Subcutaneous adipose tissue (tissue), 4 donors: ENCODE data around the gene PARP4. TPM values are rescaled to one million over a fixed set of nuclear protein-coding genes. Genes with fewer than 3 reads are reported as not detected.

Source experiments
- CTCF ChIP-seq: fragments of 450-650 bp; IDR thresholded peaks from one replicate; pipeline ENCODE4 v1.5.1; 2016; ENCODE audit warnings: low read depth, mild to moderate bottlenecking, control low read depth, antibody characterized with exemption, moderate library complexity
- total RNA-seq, 4 donors: library from RNA; depleted of rRNA; stranded (reverse); fragments of >200 nt; gene quantifications; one replicate each; pipeline ENCODE4 v1.1.0, GENCODE V29; 2016

PARP4 gene
- total RNA-seq, 4 donors from 2014 or later, result 53.7 to 101 (median 70.5) TPM

DNA sequence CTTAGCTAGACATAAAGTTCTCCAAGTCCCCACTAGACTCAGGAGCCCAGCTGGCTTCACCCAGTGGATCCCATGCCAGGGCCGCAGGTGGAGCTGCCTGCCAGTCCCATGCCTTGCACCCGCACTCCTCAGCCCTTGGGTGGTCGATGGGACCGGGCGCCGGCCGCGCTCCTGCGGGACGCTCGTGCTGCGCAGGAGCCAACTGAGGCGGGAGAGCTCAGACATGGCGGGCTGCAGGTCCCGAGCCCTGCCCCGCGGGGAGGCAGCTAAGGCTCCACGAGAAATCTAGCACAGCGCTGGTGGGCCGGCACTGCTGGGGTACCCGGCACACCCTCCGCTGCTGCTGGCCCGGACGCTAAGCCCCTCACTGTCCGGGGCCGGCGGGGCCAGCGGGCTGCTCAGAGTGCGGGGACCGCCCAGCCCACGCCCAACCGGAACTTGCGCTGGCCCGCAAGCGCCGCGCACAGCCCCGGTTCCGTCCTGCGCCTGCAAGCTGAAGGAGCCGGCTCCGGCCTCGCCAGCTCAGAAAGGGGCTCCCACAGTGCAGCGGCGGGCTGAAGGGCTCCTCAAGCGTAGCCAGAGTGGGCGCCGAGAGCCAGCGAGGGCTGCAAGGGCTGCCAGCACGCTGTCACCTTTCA is 5.8 kb downstream of the PARP4 start:
- no peak for TF ChIP-seq CTCF

DNA sequence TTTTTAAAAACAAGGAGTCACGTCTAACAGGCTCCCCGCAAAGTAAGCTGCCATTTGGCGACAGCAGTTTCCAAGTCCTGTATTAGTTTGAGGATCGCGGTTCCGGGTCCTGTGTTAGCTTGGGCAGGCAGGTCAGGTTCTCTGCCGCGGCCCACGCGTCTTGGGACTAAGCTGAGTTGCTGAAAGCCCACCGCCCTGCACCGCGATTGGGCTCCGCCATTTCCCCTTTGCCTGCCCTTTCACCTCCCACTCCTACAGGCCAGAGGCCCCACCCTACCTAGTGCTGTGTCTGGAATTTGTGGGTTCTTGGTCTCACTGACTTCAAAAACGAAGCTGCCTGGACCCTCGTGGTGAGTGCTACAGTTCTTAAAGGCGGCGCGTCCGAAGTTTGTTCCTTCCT is 6.8 kb downstream of the PARP4 start:
- no peak for TF ChIP-seq CTCF

GRCh38 chr13:24505256-24505655 is 7.3 kb downstream of the PARP4 start:
- no peak for TF ChIP-seq CTCF

- TF ChIP-seq CTCF, result no peak
Observed at GRCh38 chr13:24503379-24503696, 9.2 kb downstream of the PARP4 start.

- TF ChIP-seq CTCF, result no peak
Observed at GRCh38 chr13:24502533-24503378, 9.8 kb downstream of the PARP4 start.

GRCh38 chr13:24500977-24501376 is 11.6 kb downstream of the PARP4 start:
- TF ChIP-seq CTCF, result no peak

GRCh38 chr13:24497742-24498141 is 14.8 kb downstream of the PARP4 start:
- TF ChIP-seq CTCF, result no peak
